ENCODE measurements around the gene LRRC17.

The LRRC17 gene

GRCh38 chr7:102988631-102989560, 76.1 kb downstream of the LRRC17 start:
- DNase-seq (ENCODE audit: low spot score), result no peak

GRCh38 chr7:102990642-102991041, 77.8 kb downstream of the LRRC17 start:
- DNase-seq (ENCODE audit: low spot score), result no peak

GRCh38 chr7:102991077-102991539, 78.3 kb downstream of the LRRC17 start:
- DNase-seq (ENCODE audit: low spot score), result no peak

- no peak for DNase-seq (ENCODE audit: low spot score)
Observed at GRCh38 chr7:102991540-102992214, 78.9 kb downstream of the LRRC17 start.

- DNase-seq (ENCODE audit: low spot score), result no peak
Observed at GRCh38 chr7:102992509-102992937, 79.7 kb downstream of the LRRC17 start.

- DNase-seq (ENCODE audit: low spot score), result peak; percentile 17
Observed at GRCh38 chr7:102992938-102993717, 80.3 kb downstream of the LRRC17 start.

- no peak for DNase-seq (ENCODE audit: low spot score)
Observed at GRCh38 chr7:102993718-102994029, 80.9 kb downstream of the LRRC17 start.

GRCh38 chr7:102994567-102994966, 81.8 kb downstream of the LRRC17 start:
- DNase-seq (ENCODE audit: low spot score), result no peak

Measured in HuH-7 (cell line).